Measurements from ENCODE around the gene SMS.

- TF ChIP-seq CTCF (IDR thresholded peaks at IDR 0.05) (no peak), POLR2A (IDR thresholded peaks at IDR 0.05) (no peak), POLR2AphosphoS5 (IDR thresholded peaks at IDR 0.05) (no peak)
Measured at GRCh38 chrX:21998037-21998436, 57.5 kb downstream of the SMS start.
